SK-N-SH (cell line): ENCODE measurements around the gene FRMD1.

ENCODE experiments used
- CHD2 ChIP-seq: fragments of 150-350 bp; IDR thresholded peaks from 2 replicates; pipeline ENCODE4 v1.6.1; 2018; ENCODE audit warnings: low read length; ENCODE audit not compliant: partially characterized antibody
- GATA2 ChIP-seq: sonication (generic); formaldehyde crosslinking; IDR thresholded peaks from 2 replicates; pipeline ENCODE4 v1.5.0; 2020; ENCODE audit warnings: mild to moderate bottlenecking, missing genetic modification reagents
- NFIC ChIP-seq: IDR thresholded peaks from 2 replicates; pipeline ENCODE4 v1.4.0; 2012; ENCODE audit warnings: borderline replicate concordance
- NRF1 ChIP-seq: IDR thresholded peaks from 2 replicates; pipeline ENCODE4 v1.6.1; 2012; ENCODE audit warnings: low read depth, mild to moderate bottlenecking, low read length
- SIN3A ChIP-seq: IDR thresholded peaks from 2 replicates; pipeline ENCODE4 v1.6.1; 2012; ENCODE audit warnings: low read depth, mild to moderate bottlenecking, low read length, moderate library complexity, borderline replicate concordance
- TCF12 ChIP-seq: IDR thresholded peaks from 2 replicates; pipeline ENCODE4 v1.4.0; 2012
- YY1 ChIP-seq: IDR thresholded peaks from 2 replicates; pipeline ENCODE4 v1.4.0; 2012; ENCODE audit warnings: low read depth, mild to moderate bottlenecking
- TF ChIP-seq, protein P1 (sequence below): fragments of 200-600 bp; sonication (generic); IDR thresholded peaks from 2 replicates; pipeline ENCODE4 v1.6.1; 2017; ENCODE audit warnings: antibody characterized with exemption, mild to moderate bottlenecking, moderate library complexity
- TF ChIP-seq, protein P2 (sequence below): IDR thresholded peaks from 2 replicates; pipeline ENCODE4 v1.4.0; 2012; ENCODE audit warnings: low read depth, borderline replicate concordance

DNA sequence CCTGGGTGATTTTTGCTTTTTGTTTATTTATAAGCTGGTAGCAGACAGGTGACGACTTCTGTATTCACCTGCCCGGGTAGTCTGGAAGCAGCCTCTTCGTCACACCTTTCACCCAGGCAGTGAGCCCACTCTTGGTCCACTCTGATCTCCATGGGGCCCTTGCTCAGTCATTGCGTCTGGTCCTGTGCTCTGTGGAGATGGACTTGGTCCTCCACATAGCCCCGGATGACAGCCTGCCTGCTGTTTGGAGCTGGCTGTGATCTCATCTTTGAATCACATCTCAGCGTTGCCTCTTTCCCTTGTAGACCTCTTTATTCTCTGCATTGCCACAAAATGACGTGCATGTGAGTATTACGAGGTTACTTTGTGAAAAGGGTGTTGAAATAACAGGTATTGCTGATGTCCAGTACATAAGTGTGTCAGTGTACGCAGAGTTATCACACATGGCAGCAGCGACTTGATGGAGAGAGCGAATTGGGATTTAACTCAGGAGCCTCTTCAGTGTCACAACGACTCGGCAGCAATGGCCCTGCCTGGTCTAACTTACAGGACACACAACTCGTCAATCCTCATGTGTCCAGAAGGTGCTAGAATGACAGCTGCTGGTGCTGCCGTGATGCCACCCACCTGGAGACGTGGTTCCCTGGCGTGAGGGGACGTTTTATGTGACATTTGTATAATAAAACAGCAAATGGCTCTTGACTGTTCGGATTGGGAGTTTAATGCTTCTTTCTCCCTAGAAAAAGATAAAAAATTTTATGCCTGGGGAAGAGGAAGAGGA lies 24.2 kb upstream of the FRMD1 start:
- TF ChIP-seq YY1 = no peak
- TF ChIP-seq, protein P1, sequence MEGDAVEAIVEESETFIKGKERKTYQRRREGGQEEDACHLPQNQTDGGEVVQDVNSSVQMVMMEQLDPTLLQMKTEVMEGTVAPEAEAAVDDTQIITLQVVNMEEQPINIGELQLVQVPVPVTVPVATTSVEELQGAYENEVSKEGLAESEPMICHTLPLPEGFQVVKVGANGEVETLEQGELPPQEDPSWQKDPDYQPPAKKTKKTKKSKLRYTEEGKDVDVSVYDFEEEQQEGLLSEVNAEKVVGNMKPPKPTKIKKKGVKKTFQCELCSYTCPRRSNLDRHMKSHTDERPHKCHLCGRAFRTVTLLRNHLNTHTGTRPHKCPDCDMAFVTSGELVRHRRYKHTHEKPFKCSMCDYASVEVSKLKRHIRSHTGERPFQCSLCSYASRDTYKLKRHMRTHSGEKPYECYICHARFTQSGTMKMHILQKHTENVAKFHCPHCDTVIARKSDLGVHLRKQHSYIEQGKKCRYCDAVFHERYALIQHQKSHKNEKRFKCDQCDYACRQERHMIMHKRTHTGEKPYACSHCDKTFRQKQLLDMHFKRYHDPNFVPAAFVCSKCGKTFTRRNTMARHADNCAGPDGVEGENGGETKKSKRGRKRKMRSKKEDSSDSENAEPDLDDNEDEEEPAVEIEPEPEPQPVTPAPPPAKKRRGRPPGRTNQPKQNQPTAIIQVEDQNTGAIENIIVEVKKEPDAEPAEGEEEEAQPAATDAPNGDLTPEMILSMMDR = no peak
- TF ChIP-seq NFIC = no peak
- no peak for TF ChIP-seq TCF12
- TF ChIP-seq SIN3A = no peak
- no peak for TF ChIP-seq GATA2 (CRISPR knock-in tag)
- TF ChIP-seq, protein P2, sequence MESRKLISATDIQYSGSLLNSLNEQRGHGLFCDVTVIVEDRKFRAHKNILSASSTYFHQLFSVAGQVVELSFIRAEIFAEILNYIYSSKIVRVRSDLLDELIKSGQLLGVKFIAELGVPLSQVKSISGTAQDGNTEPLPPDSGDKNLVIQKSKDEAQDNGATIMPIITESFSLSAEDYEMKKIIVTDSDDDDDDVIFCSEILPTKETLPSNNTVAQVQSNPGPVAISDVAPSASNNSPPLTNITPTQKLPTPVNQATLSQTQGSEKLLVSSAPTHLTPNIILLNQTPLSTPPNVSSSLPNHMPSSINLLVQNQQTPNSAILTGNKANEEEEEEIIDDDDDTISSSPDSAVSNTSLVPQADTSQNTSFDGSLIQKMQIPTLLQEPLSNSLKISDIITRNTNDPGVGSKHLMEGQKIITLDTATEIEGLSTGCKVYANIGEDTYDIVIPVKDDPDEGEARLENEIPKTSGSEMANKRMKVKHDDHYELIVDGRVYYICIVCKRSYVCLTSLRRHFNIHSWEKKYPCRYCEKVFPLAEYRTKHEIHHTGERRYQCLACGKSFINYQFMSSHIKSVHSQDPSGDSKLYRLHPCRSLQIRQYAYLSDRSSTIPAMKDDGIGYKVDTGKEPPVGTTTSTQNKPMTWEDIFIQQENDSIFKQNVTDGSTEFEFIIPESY = no peak
- TF ChIP-seq CHD2 = no peak
- TF ChIP-seq NRF1 = no peak
